ENCODE results near the gene KCND2.

Gene KCND2

GRCh38 chr7:120307991-120308545, 35.1 kb downstream of the KCND2 start:
- in situ Hi-C loops (cut with HindIII; ENCODE audit: low sequenced_read_pairs): no loop called here

GRCh38 chr7:120311028-120311788, 38.2 kb downstream of the KCND2 start:
- in situ Hi-C loops (cut with HindIII; ENCODE audit: low sequenced_read_pairs): no loop called here

GRCh38 chr7:120320218-120320961, 47.4 kb downstream of the KCND2 start:
- in situ Hi-C loops (cut with HindIII; ENCODE audit: low sequenced_read_pairs): no loop called here

- in situ Hi-C loops (cut with HindIII; ENCODE audit: low sequenced_read_pairs): no loop called here
Measured at GRCh38 chr7:120327054-120327453, 54.1 kb downstream of the KCND2 start.

GRCh38 chr7:120332433-120332832, 59.5 kb downstream of the KCND2 start:
- in situ Hi-C loops (cut with HindIII; ENCODE audit: low sequenced_read_pairs): no loop called here

GRCh38 chr7:120334475-120334874, 61.5 kb downstream of the KCND2 start:
- in situ Hi-C loops (cut with HindIII; ENCODE audit: low sequenced_read_pairs): no loop called here

- in situ Hi-C loops (cut with HindIII; ENCODE audit: low sequenced_read_pairs): no loop called here
Measured at GRCh38 chr7:120337308-120337907, 64.4 kb downstream of the KCND2 start.

GRCh38 chr7:120344276-120344675, 71.3 kb downstream of the KCND2 start:
- in situ Hi-C loops (cut with HindIII; ENCODE audit: low sequenced_read_pairs): no loop called here

- in situ Hi-C loops (cut with HindIII; ENCODE audit: low sequenced_read_pairs): no loop called here
Measured at GRCh38 chr7:120353171-120353570, 80.2 kb downstream of the KCND2 start.

GRCh38 chr7:120360918-120361317, 87.9 kb downstream of the KCND2 start:
- in situ Hi-C loops (cut with HindIII; ENCODE audit: low sequenced_read_pairs): no loop called here

GRCh38 chr7:120363414-120363813, 90.4 kb downstream of the KCND2 start:
- in situ Hi-C loops (cut with HindIII; ENCODE audit: low sequenced_read_pairs): no loop called here

- in situ Hi-C loops (cut with HindIII; ENCODE audit: low sequenced_read_pairs): no loop called here
Measured at GRCh38 chr7:120370954-120371353, 98.0 kb downstream of the KCND2 start.

GRCh38 chr7:120373174-120373573, 100.2 kb downstream of the KCND2 start:
- in situ Hi-C loops (cut with HindIII; ENCODE audit: low sequenced_read_pairs): no loop called here

- in situ Hi-C loops (cut with HindIII; ENCODE audit: low sequenced_read_pairs): no loop called here
Measured at GRCh38 chr7:120394595-120394994, 121.6 kb downstream of the KCND2 start.

GRCh38 chr7:120395526-120396019, 122.6 kb downstream of the KCND2 start:
- in situ Hi-C loops (cut with HindIII; ENCODE audit: low sequenced_read_pairs): no loop called here

- in situ Hi-C loops (cut with HindIII; ENCODE audit: low sequenced_read_pairs): no loop called here
Measured at GRCh38 chr7:120398284-120399000, 125.5 kb downstream of the KCND2 start.

GRCh38 chr7:120400806-120401455, 128.0 kb downstream of the KCND2 start:
- in situ Hi-C loops (cut with HindIII; ENCODE audit: low sequenced_read_pairs): no loop called here

GRCh38 chr7:120402079-120402767, 129.2 kb downstream of the KCND2 start:
- in situ Hi-C loops (cut with HindIII; ENCODE audit: low sequenced_read_pairs): no loop called here

- in situ Hi-C loops (cut with HindIII; ENCODE audit: low sequenced_read_pairs): no loop called here
Measured at GRCh38 chr7:120402801-120403200, 129.8 kb downstream of the KCND2 start.

GRCh38 chr7:120404042-120404441, 131.1 kb downstream of the KCND2 start:
- in situ Hi-C loops (cut with HindIII; ENCODE audit: low sequenced_read_pairs): no loop called here
